ENCODE results near the gene GALNT9.
"Not testable (repeated sequence)": the region's sequence is repeated elsewhere in the genome, so short reads cannot be mapped to it uniquely, and the experiment has no call there.

GALNT9 gene

DNA sequence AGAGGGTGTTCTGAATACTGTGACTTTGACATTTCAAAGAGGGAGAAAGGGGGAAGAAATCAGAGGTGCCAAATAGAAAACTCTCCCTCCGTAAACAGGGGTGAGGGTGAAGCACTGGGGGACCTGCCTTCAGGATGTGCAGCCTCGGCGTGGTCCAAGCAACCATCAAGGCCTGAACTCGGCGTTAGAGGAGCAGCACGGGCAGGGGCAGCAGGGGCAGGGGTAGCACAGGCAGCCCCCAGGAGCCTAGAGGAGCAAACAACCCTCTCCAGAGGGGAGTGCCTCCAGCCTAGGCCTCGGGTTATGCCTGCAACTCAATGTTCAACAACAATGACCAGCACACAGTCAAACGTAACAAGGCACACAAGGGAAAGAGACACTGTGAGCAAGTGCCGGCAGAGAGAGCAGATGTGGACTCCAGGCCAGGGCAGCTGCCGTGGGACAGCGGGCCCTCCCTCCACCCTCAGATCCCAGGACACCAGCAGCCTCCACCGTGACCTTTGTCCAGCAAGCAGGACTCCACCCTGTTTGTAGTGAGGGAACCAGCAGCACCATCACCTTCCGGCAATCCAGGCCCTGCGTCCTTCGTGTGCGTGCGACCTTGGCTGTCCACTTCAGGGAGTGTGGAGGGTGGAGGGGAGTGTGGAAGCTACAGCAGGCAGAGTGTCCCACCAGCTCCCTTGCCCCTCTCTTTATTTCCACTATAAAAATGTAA lies 18.0 kb downstream of the GALNT9 start:
- DNase-seq: no peak

DNA sequence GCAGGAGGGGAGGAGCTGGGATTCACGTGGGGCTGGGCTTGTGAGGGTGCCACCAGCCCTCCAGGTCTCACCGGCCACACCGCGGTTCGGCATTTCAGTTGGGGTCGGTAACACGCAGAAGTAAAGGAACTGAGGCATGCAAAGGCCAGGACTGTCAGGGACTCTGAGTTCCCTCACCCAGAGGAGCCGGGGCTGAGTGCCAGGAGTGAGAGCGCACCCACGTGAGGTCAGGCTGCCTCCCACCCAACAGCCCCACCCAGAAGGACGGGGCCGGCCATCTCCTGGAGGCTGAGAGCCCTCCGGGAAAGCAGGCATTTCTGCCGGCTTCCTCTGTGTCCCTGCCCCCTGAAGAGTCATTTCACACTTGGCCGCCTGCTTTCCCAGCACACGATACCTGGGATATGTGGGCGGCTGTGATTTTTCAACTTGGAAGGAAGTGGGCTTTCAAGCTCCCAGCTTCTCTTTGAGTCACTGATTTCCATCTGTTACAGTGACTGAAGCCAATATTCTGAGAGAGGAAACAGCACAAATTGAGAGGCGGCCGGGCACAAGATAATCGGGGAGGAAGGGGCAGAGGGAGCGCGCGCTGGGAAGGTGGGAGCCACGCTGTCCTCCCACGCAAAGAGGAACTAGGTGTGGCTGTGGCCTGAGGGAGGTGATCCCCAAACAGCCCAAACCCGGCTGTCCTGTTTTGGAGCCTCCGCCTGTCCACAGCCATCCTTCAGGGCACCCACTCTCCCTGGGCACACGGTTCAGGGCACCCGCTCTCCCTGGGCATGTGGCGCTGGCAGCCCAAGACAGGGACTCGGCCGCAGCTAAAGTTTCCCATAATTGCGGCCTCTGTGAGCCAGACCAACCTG lies 19.0 kb downstream of the GALNT9 start:
- no peak for DNase-seq

DNA sequence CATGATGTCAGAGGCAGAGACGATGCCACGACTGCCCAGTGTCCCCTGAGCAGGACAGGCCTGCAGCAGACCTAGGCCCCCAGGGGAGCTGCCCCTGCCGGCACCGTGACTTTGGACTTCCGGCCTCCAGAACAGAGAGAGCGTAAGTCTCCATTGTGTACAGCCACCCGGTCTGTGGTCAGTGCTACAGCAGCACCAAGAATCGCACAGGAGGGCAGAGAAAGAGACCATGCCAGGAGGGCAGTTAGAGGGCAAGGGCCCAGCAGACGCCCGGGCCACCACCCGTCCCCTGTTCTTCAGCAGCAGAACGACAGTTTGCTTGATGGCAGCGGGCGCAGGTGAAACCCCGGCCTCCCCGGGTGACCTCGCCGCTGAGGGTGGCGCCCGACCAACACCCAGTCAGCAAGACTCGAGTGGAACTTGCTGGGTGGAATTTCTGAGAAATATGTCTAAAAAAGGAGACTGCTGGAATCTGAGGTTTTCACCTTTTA lies 19.7 kb downstream of the GALNT9 start:
- DNase-seq: no peak

DNA sequence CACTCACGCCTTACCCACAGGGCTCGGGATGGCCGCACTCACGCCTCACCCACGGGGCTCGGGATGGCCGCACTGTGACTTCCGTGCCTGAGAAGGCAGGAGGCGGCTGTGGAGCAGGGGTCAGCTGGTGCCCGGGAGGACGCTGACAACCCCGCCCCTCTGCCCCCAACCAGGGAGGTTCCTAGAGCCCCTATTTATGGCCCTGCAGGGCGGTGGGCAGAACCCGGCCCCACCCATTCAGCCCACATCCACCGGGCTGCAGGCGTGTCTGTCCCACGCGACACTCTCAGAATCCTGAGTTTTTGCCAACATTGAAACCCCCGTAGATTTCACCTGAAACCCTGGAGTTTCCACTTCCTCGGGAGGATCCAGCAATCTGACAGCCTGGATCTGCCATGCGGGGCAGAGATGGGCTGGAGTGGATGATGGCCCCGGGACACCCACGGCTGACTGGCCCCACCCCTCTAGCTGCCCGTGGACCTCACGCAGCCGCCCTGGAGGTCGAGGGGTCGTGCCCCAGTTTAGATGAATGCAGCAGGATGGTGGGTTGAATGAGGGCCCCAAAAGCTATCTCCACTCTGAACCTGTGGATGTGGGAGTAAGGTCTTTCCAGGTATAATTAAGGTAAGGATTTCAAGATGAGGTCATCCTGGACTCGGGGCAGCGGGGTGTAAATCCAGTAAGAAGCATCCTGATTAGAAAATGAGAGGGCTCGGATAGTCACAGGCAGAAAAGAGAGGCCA lies 20.4 kb downstream of the GALNT9 start:
- no peak for DNase-seq

DNA sequence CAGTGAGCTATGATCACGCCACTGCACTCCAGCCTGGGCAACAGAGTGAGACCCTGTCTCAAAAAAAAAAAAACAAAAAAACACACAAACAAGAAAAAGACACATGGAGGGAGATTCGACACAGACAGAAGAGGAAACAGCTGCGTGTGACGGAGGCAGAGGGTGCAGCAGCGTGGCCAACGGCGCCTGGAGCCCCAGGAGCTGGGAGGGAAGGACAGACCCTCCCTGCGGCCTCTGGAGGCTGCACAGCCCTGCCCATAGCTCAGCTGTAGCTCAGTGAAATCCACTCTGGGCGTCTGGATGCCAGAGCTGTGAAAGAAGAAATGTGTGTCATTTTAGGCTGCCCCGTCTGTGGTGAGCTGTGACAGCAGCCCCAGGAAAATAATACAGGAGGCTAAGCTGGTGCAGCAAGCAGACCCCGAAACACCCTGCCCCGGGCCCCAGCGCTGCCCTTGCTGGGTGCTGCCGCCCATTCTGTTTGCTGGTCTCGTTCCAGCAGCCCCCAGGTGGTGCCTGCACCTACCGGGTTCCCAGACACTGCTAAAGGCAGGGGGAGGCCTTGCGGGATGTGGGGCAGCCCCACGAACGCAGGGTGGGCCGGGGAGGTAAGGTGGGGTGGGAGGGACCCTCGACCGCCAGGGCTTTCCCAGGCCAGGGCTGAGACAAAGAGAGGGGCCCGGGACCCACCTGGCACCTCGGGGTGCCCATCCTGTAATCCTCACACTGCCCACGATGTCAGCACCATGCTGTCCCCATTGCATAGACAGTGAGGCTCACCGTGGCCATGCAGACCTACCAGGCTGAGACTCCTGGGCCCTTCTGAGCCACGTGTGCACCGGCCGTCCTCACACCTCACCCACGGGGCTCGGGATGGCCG lies 21.2 kb downstream of the GALNT9 start:
- DNase-seq: no peak

DNA sequence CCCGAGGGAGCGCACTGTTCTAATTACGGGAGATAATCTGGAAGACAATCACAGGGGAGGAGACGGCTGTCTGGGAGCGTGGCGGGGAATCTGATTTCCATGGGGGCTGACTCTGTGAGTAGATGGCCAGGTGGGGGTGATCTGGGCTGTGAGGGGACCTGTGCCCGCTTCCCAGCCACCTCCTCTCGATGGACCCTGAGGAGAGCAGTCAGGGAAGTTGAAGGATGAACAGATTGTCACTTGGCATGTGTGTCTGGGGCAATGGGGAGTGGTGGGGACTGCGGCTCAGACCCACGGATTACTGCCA lies 22.6 kb downstream of the GALNT9 start:
- DNase-seq: no peak

DNA sequence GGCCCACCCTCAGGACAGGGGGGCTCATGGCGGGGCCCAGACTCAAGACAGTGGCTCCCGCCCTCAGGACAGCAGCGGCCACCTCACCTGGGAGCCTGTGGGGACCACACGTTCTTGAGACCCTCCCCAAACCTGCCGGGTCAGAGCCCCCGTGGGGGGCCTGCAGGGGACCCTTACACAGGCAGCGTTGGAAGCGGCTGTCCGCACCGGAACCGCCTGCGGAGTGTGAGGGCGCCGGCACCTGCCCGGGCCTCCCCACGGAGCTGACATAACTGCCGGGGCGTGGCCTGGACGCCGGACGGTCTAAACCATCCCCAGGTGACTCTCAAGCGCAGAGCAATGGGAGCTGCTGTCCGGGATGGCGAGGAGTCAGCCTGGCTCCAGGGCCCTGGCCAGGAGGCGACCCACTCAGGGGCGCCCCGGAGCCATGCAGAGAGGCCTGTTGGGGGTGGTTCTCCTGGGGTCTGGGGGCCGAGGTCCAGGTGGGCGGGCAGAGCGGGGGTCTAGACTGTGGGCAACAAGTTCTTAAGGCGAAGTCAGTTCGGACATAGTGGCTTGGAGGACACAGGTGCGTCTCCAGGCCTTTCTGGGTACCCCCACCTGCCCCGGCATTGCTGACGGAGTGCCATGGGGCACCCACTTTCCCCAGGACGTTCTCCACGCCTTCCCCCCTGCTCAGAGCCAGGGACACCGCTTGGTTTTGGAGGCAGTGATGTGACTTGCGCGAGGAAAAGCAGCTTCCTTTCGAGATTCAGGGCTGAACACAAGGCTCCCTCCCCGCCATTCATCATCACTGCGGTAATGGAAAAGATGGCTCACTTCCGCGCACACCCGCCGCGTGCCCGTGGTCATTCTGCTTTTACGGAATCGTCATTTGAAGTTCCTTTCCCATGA lies 23.2 kb downstream of the GALNT9 start:
- DNase-seq: no peak

DNA sequence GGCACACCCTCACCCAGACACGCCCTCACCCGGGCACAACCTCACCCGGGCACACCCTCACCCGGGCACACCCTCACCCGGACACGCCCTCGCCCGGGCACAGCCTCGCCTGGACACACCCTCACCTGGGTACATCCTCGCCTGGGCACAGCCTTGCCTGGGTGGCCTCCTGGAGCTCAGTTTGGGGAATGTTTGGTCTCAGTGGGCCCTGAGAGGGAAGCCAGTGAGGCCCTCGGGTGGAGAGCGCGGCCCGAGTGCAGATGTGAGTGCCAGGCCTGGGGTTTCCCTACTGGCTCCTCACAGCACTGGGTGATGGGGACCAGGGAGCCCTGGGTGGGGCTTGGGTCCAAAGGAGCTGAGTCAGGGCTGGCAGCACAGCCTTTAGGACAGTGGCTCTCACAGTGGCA lies 23.8 kb downstream of the GALNT9 start:
- DNase-seq: no peak

DNA sequence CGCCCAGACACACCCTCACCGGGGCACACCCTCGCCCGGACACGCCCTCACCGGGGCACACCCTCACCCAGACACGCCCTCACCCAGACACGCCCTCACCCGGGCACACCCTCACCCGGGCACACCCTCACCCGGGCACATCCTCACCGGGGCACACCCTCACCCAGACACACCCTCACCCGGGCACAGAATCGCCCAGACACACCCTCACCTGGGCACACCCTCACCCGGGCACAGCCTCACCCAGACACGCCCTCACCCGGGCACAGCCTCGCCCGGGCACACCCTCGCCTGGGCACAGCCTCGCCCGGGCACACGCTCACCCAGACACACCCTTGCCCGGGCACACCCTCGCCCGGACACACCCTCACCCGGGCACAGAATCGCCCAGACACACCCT lies 24.5 kb downstream of the GALNT9 start:
- not testable (repeated sequence) for DNase-seq

DNA sequence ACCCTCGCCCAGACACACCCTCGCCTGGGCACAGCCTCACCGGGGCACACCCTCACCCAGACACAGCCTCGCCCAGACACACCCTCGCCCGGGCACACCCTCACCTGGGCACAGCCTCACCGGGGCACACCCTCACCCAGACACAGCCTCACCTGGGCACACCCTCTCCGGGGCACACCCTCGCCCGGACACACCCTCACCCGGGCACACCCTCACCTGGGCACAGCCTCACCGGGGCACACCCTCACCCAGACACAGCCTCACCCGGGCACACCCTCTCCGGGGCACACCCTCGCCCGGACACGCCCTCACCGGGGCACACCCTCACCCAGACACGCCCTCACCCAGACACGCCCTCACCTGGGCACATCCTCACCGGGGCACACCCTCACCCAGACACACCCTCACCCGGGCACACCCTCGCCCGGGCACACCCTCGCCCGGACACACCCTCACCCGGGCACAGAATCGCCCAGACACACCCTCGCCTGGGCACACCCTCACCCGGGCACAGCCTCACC lies 25.5 kb downstream of the GALNT9 start:
- DNase-seq: not testable (repeated sequence)

DNA sequence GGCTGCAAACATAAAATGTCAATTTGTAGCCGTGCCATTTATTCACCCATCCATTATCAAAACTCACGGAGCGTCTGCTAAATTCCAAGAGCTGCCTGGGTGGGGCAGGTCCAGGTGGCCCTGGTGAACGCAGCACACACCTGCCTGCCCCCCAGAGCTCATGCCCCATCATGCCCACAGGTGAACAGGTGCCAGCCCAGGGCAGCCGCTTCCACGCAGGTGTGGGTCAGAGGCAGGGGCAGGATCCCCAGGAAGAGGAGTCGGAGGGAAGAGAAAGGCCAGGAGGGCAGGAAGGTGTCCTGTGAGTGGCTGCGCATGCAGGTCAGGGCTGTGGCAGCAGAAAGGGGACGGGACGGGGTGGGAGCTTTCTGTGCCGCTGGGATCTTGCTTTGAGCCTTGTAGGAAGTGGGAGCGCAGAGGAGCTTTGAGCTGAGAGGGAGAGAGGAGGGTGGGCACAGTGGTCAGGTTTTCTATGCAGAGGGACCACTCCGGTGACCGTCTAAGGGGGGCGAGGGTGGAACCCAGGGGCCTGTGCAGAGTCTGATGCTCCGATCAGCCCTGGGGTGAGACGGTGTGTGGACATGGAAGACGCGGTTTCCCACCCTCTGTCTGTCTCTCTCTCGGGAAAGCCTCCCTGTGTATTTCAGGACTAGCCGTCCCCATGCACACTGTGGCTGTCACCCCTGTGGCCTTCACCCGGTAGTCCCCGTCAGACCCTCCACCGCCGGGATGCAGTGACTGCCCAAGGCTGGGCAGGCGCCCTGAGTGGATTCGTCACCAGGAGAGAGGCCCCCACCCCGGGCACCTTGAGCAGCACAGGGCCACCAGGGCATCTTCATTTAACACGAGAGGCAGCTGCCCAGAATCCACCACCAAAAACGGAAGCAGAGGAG lies 26.7 kb downstream of the GALNT9 start:
- no peak for DNase-seq

DNA sequence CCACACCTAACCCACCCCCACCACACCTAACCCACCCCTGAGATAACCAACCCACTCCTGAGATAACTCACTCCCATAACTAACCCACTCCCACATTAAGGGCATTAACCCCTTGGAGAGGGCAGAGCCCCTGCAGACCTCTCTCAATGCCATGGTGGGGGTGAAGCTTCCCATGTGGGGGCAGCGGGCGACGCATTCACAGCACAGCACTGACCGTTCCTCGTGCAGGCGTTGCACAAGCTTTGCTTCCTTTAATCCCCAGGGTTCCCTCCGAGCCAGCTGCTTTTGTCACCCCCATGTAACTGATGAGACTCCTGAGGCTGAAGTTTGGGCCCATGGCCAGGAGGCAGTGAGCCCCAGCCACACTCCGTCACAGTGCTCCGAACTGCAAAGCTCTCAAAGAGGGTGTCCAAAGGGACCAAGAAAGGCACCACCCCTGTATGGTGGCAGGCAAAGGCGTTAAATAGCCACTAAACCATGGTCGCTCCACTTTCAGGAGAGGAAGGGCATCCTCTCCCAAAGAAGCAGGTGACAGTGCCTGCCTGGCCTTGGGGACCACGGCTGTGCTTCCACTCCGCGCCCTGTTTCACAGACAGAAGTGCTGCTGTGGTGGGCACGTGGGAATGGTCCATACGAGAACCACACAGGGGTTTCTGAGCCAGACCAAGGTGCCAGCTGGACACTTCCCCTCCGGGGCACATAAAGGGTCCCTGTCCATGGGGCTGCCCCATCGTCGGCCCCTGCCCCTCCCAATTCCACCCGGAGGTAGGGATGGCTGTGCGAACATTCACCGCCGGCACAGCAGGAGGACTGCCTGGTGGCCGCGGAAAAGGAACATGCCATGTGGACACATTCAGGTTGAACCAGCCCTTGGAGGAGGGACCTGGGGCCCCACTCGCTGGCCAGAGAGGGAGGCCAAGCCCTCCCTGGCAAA lies 28.3 kb downstream of the GALNT9 start:
- no peak for DNase-seq

DNA sequence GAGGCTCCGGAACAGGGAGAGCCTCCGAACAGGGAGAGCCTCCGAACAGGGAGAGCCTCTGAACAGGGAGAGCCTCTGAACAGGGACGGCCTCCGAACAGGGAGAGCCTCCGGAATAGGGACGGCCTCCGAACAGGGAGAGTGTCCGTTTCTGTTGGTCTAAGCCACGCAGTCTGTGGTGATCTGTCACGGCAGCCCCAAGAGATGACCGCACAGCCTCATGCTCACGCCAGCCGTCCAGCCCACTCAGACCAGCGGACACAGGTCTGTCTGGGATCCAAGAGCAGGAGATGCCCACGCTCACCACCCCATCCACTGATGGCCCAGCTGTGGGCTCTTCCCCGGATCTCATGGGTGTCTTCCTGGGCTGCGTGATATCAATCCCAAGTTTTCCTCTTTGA lies 33.3 kb downstream of the GALNT9 start:
- DNase-seq: no peak

DNA sequence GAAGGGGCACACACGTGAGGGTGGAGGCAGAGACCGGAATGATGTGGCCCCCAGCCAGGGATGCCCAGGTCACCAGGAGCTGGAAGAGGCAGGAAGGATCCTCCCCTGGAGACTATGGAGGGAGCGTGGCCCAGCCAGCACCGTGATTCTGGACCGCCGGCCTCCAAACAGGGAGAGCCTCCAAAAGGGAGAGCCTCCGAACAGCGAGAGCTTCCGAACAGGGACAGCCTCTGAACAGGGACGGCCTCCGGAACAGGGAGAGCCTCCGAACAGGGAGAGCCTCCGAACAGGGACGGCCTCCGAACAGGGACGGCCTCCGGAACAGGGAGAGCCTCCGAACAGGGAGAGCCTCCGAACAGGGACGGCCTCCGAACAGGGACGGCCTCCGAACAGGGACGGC lies 33.8 kb downstream of the GALNT9 start:
- DNase-seq: not testable (repeated sequence)

DNA sequence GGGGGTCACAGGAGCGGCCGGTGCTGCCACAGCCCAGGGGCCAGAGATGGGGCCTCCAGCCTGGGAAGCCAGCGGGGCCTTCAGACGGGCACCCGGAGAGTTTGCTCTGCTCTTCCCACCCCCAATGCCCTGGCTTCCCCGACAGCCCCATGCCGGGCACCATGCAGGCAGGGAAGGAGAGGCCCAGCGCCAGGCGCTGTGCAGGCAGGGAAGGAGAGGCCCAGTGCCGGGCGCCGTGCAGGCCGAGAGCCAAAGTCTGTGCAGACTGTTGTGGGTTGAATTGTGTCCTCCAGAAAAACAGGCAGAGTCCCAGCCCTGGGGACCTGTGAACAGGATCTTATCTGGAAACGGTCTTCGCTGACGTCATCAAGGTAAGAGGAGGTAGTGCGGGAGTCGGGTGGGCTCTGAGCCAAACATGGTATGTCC lies 34.3 kb downstream of the GALNT9 start:
- no peak for DNase-seq

DNA sequence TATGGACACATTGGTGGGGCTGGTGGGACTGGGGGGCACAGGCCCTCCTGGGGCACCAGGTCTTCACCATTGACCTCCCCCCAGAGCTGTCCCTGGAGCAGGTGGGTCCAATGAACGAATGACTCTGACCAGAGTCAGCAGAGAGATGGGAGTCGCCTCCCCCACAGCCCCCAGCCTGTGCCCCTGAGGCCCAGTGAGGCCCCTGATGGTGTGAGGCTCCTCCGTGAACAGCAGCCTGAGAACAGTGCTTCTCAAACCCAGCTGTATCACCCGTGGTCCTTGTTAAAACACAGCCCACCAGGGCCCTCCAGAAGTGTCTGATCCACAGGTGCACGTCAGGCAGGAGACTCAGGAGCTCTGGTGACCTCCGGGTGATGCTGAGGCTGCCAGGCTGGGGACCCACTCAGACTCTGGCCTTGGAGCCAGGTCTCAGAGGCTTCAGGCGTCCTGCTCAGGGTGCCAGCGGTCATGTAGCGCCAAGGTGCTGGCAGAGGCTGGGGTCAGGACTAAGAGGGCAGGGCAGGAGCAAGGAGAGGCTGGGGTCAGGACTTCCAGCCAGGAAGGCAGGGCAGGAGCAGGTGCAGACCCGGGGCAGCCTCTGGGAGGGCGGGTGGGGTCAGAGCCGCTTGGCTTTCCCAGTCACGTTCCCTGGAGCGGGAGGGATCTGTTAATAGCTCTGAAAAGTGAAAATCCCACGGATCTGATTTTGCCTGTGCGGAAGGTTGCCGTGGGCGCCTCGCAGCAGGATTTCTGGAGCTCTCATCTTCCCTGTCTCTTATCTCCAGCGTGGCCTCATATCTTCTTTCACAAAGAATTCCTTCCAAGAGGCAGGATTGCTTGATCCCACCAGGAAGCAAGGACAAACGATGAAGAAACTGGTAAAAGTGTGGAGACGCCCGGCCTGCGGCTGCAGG lies 35.0 kb downstream of the GALNT9 start:
- no peak for DNase-seq

DNA sequence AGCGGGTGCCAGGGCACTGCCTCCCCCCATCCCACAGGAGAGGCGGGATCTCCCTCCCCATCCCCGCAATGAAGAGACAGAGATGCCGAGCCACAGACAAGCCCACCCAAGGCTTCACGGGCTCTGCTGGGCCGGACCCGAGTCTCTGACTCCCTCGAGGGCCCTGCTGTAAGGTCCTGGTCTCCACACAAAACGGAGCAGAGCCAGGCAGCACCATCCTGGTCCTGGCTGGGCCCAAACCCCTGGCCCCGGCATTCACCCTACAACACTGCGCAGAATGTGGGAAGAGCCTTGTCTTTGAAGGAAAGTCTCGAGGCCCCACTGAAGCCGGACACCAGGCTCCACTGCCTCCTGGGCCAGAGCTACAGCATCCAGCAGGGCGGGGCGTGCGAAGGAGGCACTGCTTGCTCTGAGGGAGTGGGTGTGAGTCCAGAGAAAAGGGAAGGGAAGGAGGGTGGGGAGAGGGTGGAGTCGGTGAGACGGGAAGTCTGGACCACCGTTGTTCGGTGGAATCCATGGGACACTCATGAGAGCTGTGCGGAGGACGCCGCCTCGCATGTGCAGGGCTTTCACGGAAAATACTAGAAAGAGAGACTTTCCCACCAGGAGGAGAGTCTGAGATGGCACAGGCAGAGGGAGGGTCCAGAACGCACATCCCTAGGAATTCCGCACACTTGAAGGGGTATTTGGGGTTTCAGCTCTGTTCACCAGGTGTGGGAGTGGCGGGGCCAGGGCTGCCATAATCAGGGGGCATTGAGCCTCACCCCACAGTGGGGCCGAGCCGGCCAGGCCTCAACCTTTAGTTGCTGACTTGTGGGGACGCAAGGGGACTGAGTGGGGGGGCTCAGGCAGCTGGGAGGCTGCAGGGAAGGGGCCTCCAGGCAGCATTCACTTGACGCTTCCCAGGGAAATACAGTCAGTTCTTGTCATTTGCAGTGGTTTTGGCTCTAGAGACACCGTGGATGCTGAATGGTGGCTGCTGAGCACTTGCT lies 36.8 kb downstream of the GALNT9 start:
- no peak for DNase-seq

Measured in NCI-H446 treated with DMSO at 0.1 percent for 48 hours (cell line).